K562 (cell line): ENCODE results near the gene ACTN3. TPM values are rescaled to one million over a fixed set of nuclear protein-coding genes. Genes with fewer than 3 reads are reported as not detected.

Source experiments
- FOXA3 ChIP-seq, 2 experiments: fragments of 450-650 bp in 1 of 2; sonication (generic) in 1 of 2; formaldehyde crosslinking; IDR thresholded peaks in 1 of 2; conservative IDR thresholded peaks in 1 of 2; 2 replicates each; pipeline versions ENCODE4 v1.4.0 to v1.8.0; 2020 to 2022; ENCODE audit warnings: mild to moderate bottlenecking in 2 of 2, missing genetic modification reagents in 1 of 2
- GABPB2 ChIP-seq: fragments of 250-450 bp; sonication (Bioruptor Pico); conservative IDR thresholded peaks from 2 replicates; pipeline ENCODE4 v1.5.1; 2021; ENCODE audit warnings: mild to moderate bottlenecking
- GATA2 ChIP-seq: sonication (generic); formaldehyde crosslinking; IDR thresholded peaks from 2 replicates; pipeline ENCODE4 v1.4.0; 2020; ENCODE audit warnings: mild to moderate bottlenecking, missing genetic modification reagents
- HNRNPK ChIP-seq: fragments of 200-400 bp; formaldehyde crosslinking; IDR thresholded peaks from one replicate; pipeline ENCODE4 v1.6.1; 2018; ENCODE audit warnings: mild to moderate bottlenecking, low read depth, low read length; ENCODE audit not compliant: poor library complexity, severe bottlenecking
- ILK ChIP-seq: fragments of 450-650 bp; IDR thresholded peaks from 2 replicates; pipeline ENCODE4 v1.6.1; 2016; ENCODE audit warnings: missing genetic modification characterization, low read depth, mild to moderate bottlenecking, missing compliant biosample characterization, moderate library complexity, borderline replicate concordance
- MAFK ChIP-seq: IDR thresholded peaks from 2 replicates; pipeline ENCODE4 v1.6.1; 2011; ENCODE audit warnings: low read length, improper control_type of control experiment
- MLX ChIP-seq, 2 experiments: fragments of 450-650 bp in 1 of 2; sonication (generic) in 1 of 2; formaldehyde crosslinking; conservative IDR thresholded peaks; 2 replicates each; pipeline versions ENCODE4 v1.4.0 to v1.8.1; 2020 to 2022; ENCODE audit warnings: mild to moderate bottlenecking in 1 of 2, missing genetic modification reagents in 1 of 2
- MTA2 ChIP-seq: fragments of 450-650 bp; IDR thresholded peaks from 2 replicates; pipeline ENCODE4 v1.6.1; 2016; ENCODE audit warnings: low read depth
- PHF21A ChIP-seq: fragments of 450-650 bp; IDR thresholded peaks from 2 replicates; pipeline ENCODE4 v1.6.1; 2017; ENCODE audit warnings: low read depth, borderline replicate concordance
- PML ChIP-seq: IDR thresholded peaks from 2 replicates; pipeline ENCODE4 v1.6.1; 2012; ENCODE audit warnings: low read length, inconsistent platforms
- RBBP5 ChIP-seq: fragments of 200-600 bp; sonication (generic); IDR thresholded peaks from 2 replicates; pipeline ENCODE4 v1.6.1; 2012; ENCODE audit warnings: borderline replicate concordance, mild to moderate bottlenecking, low read length, control low read depth, inconsistent platforms; ENCODE audit not compliant: insufficient read depth, poor library complexity, severe bottlenecking
- RBFOX2 ChIP-seq: fragments of 200-400 bp; formaldehyde crosslinking; IDR thresholded peaks from 2 replicates; pipeline ENCODE4 v1.6.1; 2017; ENCODE audit warnings: low read depth, mild to moderate bottlenecking, low read length, moderate library complexity
- SIN3B ChIP-seq: fragments of 450-650 bp; IDR thresholded peaks from 2 replicates; pipeline ENCODE4 v1.6.1; 2017; ENCODE audit warnings: low read depth, mild to moderate bottlenecking, moderate library complexity
- TEAD1 ChIP-seq, 2 experiments: fragments of 450-650 bp in 1 of 2; sonication (generic) in 1 of 2; formaldehyde crosslinking; IDR thresholded peaks; 2 replicates each; pipeline versions ENCODE4 v1.4.0 to v1.8.0; 2020 to 2022; ENCODE audit warnings: mild to moderate bottlenecking in 2 of 2, missing genetic modification reagents in 1 of 2
- U2AF2 ChIP-seq: fragments of 200-400 bp; formaldehyde crosslinking; optimal IDR thresholded peaks from 2 replicates; pipeline ENCODE3; 2017; ENCODE audit warnings: low read depth, mild to moderate bottlenecking, low read length
- ZC3H8 ChIP-seq: fragments of 450-650 bp; IDR thresholded peaks from 2 replicates; pipeline ENCODE4 v1.6.1; 2017
- ZNF121 ChIP-seq: sonication (generic); formaldehyde crosslinking; conservative IDR thresholded peaks from 2 replicates; pipeline ENCODE4 v1.8.0; 2022; ENCODE audit warnings: missing genetic modification reagents
- ZNF445 ChIP-seq: fragments of 250-450 bp; sonication (Bioruptor Pico); IDR thresholded peaks from 2 replicates; pipeline ENCODE4 v1.4.0; 2020; ENCODE audit warnings: low read depth, mild to moderate bottlenecking, moderate library complexity
- ZNF561 ChIP-seq: fragments of 450-650 bp; formaldehyde crosslinking; conservative IDR thresholded peaks from 2 replicates; pipeline ENCODE4 v1.4.0; 2020; ENCODE audit warnings: mild to moderate bottlenecking, moderate library complexity
- polyA plus RNA-seq, 8 experiments: library from polyadenylated mRNA; depleted of rRNA in 4 of 8; stranded (reverse) in 5 of 8; unstranded in 3 of 8; fragments of >200 nt; fragmentation: Nextera tagmentation in 2 of 8; fragmentation: Illumina TruSeq in 1 of 8; extraction: Ambion mirVana in 2 of 8; extraction: Trizol in 1 of 8; gene quantifications; 2 replicates each; pipeline versions ENCODE4 v1.2.1 to v1.2.3, GENCODE V29; 2011 to 2014; ENCODE audit warnings: inconsistent platforms in 1 of 8, missing spikeins in 1 of 8
- total RNA-seq, 7 experiments: library from RNA; depleted of rRNA in 6 of 7; stranded (reverse); fragments of >200 nt in 6 of 7; fragmentation: Illumina TruSeq in 2 of 7; extraction: Trizol in 2 of 7; gene quantifications; 2 replicates each; pipeline versions ENCODE4 v1.2.1 to v1.2.3, GENCODE V29; 2011 to 2021; ENCODE audit warnings: low replicate concordance in 1 of 7
- TF ChIP-seq, protein P1 (sequence below): sonication (generic); formaldehyde crosslinking; IDR thresholded peaks from 2 replicates; pipeline ENCODE4 v1.8.0; 2022; ENCODE audit warnings: mild to moderate bottlenecking, missing genetic modification reagents
- TF ChIP-seq, protein P2 (sequence below): sonication (generic); formaldehyde crosslinking; IDR thresholded peaks from 2 replicates; pipeline ENCODE4 v1.8.1; 2023; ENCODE audit warnings: mild to moderate bottlenecking, missing genetic modification reagents
- TF ChIP-seq, protein P3 (sequence below), 3 experiments: fragments of 200-800 bp in 1 of 3; sonication (Bioruptor generic) in 1 of 3; sonication (generic) in 1 of 3; formaldehyde crosslinking in 1 of 3; IDR thresholded peaks; 2 replicates each; pipeline versions ENCODE4 v1.6.1 to v1.8.0; 2016 to 2022; ENCODE audit warnings: mild to moderate bottlenecking in 2 of 3, missing compliant biosample characterization in 2 of 3, missing genetic modification characterization in 2 of 3, missing genetic modification reagents in 1 of 3

The ACTN3 gene
- total and polyA plus RNA-seq, 9 of the 15 experiments (the other 6 are each of a cell fraction or from before 2014, with no cell fraction given), result not detected

- TF ChIP-seq MLX (CRISPR knock-in tag; conservative IDR thresholded peaks at IDR 0.05) (0 out of 4 replicates have a peak, but pooled peaks of 1 of the 2 experiments have one; percentile 7), GATA2 (no peak), HNRNPK (no peak), RBBP5 (peak; percentile 68), SIN3B (peak; percentile 95), MTA2 (no peak), FOXA3 (CRISPR knock-in tag; conservative IDR thresholded peaks at IDR 0.05 in 1 of 2, IDR thresholded peaks at IDR 0.05 in 1 of 2) (peak in 1 of 2 experiments; percentile 56; a peak in 1 of 4 replicates), ZNF121 (CRISPR knock-in tag) (no peak), MAFK (no peak), ZNF445 (CRISPR knock-in tag) (no peak), TEAD1 (CRISPR knock-in tag; IDR thresholded peaks at IDR 0.05) (peak; percentile 28 to 82; a peak in 2 of 4 replicates), U2AF2 (no peak), ILK (tag) (no peak), ZC3H8 (no peak), GABPB2 (CRISPR knock-in tag) (no peak), ZNF561 (CRISPR knock-in tag) (no peak), PHF21A (no peak), RBFOX2 (peak; percentile 80), PML (peak; percentile 54)
- TF ChIP-seq, protein P1, sequence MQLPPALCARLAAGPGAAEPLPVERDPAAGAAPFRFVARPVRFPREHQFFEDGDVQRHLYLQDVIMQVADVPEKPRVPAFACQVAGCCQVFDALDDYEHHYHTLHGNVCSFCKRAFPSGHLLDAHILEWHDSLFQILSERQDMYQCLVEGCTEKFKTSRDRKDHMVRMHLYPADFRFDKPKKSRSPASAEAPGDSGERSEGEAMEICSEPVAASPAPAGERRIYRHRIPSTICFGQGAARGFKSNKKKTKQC, result 0 out of 2 replicates have a peak, but pooled peaks have one; percentile 67
- TF ChIP-seq, protein P2, sequence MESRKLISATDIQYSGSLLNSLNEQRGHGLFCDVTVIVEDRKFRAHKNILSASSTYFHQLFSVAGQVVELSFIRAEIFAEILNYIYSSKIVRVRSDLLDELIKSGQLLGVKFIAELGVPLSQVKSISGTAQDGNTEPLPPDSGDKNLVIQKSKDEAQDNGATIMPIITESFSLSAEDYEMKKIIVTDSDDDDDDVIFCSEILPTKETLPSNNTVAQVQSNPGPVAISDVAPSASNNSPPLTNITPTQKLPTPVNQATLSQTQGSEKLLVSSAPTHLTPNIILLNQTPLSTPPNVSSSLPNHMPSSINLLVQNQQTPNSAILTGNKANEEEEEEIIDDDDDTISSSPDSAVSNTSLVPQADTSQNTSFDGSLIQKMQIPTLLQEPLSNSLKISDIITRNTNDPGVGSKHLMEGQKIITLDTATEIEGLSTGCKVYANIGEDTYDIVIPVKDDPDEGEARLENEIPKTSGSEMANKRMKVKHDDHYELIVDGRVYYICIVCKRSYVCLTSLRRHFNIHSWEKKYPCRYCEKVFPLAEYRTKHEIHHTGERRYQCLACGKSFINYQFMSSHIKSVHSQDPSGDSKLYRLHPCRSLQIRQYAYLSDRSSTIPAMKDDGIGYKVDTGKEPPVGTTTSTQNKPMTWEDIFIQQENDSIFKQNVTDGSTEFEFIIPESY, result no peak
- TF ChIP-seq, protein P3, sequence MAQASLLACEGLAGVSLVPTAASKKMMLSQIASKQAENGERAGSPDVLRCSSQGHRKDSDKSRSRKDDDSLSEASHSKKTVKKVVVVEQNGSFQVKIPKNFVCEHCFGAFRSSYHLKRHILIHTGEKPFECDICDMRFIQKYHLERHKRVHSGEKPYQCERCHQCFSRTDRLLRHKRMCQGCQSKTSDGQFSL (CRISPR knock-in tag; IDR thresholded peaks at IDR 0.05), result no peak
- TF ChIP-seq, protein P3 (tag; IDR thresholded peaks at IDR 0.05), result no peak
These were observed 36.3 kb upstream of the ACTN3 start, which contains the start of gene BBS1 (continued) for GRCh38 chr11:66510271-66510989.
